GM18526 (cell line): ENCODE results near the gene ADGRA3.

ENCODE experiments used
- POLR2A ChIP-seq: IDR thresholded peaks from 3 replicates; pipeline ENCODE4 v1.6.1; 2011; ENCODE audit not compliant: insufficient read length; ENCODE audit errors: extremely low read depth

Gene ADGRA3

DNA sequence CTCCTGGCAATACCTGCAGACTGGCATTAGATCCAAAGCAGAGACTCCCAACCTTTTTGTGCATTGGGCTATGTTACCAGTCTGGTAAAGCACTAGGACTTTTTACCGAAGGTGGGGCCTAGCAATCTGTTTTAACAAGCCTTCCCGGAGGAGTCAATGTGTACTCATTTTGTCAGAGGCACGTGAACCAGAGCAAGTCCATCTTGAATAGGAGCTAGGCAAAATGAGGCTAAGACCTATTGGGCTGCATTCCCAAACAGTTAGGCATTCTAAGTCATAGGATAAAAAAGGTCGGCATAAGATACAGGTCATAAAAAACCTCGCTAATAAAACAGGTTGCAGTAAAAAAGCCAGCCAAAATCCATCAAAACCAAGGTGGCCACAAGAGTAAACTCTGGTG, 22.3 kb downstream of the ADGRA3 start:
- TF ChIP-seq POLR2A, result no peak

DNA sequence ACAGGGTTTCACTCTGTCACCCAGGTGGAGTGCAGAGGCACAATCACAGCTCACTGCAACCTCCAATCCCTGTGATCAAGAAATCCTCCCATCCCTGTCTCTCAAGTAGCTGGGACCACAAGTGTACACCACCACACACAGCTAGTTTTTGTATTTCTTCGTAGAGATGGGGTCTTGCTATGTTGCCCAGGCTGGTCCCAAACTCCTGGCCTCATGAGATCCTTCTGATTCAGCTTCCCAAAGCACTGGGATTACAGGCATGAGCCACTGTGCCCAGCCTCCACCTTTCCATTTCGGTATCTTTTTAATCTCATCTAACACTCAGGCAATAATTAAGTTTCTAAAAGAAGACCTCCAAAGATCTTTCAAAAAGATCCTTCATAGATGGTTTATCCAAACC, 22.9 kb downstream of the ADGRA3 start:
- no peak for TF ChIP-seq POLR2A

DNA sequence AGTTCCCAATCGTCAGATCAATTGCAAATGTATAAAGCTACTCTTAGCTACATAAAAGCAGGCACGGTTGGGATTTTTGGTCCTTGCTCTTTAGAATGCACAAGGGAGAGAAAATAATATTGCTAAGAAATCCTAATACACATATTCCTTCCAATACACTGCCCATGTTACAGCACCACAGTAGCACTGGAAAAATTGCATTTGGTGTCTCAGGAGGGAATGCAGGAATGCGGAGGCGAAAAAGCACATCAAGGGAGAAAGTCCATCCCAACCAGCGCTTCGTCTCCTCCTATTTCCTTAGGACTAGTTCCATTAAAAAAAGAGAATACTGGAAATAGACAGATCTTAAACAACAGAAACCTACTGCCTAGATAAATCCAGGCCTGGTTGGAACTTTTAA, 23.9 kb downstream of the ADGRA3 start:
- no peak for TF ChIP-seq POLR2A

DNA sequence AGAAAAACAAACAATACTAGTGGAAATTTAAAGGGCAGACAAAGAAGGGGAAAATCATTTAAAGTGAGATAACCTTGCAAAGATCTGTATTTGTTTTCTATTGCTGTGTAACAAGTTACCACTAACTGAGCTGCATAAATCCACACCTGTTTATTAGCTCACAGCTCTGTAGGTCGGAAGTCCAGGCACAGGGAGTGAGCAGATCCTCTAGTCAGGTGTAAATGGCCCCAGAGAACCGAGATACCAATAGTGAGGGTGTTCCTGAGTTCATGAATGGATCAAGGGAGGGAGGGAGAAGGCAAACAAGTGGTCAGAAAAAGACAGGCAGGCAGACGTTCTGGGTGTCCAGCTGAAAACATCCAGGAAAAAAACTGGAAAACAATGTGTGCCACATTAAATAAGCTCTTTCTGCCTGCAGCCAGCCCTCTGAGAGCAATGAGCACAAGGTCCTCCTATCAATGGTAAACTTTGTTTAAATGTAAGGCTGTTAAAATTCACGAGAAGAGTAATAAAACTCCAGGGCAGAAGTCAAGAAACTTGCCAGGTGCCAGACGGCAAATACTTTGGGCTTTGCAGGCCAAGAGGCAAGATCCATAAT, 25.0 kb downstream of the ADGRA3 start:
- TF ChIP-seq POLR2A, result no peak

DNA sequence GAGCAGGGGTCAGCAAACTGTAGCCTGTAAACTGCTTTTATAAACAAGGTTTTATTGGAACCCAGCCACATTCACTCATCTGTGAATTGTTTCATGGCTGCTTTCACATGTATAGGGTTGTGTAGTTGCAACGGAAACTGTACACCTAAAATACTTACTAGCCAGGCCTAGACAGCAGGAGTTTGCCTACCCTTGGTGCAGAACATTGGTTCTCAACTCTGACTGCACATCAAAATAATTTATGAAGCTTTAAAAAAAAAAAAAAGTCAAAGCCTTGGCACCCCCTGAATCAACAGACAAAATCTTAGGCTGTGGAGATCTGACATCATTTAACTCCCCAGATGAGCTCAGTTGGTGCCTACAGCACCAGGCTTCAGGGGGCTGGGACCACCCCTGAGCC, 27.8 kb downstream of the ADGRA3 start:
- no peak for TF ChIP-seq POLR2A

DNA sequence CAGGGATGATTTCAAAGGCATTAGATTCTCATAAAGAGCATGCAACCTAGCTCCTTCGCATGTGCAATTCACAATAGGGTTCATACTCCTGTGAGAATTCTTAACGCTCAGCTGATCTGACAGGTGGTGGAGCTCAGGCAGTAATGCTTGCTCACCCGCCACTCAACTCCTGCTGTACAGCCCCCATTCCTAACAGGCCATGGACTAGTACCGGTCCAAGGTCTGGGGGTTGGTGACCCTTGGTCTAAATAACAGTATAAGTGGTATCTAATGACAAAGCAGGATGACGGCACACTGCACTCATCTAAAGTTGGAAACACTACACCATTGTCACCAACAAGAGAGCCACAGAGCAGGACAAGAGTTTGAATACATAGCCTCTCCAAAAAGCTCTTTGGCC, 28.5 kb downstream of the ADGRA3 start:
- TF ChIP-seq POLR2A, result no peak

DNA sequence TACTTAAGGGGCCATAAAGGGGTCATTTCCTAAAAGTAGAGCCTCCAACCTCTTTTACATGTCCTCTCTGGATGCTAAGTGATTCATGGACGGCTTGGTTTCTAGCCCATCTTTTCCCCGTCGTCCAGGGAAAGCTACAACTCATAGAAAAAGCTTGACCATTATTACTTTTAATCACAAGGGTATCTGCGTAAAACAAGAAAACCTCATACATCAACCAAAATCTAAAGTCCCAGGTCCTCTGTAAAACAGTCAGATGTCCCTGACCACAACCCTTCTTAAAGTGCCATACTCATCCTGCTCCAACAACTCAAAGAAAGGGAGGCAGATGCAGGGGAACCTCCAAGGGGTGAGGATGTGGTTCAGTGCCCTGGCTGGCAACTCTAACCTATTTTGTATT, 29.6 kb downstream of the ADGRA3 start:
- no peak for TF ChIP-seq POLR2A

DNA sequence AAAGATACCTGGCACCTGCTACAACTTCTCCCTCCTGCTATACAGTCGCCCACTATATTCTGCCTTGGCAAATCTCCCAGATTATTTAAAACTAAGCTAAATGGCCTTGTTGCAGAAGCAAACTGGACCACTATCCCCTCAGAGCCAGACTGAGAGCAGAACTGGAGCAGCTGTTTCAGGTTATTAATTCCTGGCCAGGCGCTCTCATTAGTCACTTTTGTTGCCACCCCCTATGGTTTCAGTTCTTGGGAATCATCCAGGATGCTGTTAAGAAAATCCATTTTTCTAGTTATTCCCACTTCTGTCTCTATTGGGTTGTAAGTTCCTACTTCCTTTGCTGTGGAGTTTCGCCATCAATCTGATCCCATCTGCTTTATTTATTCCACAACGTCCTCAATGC, 30.1 kb downstream of the ADGRA3 start:
- TF ChIP-seq POLR2A, result no peak

DNA sequence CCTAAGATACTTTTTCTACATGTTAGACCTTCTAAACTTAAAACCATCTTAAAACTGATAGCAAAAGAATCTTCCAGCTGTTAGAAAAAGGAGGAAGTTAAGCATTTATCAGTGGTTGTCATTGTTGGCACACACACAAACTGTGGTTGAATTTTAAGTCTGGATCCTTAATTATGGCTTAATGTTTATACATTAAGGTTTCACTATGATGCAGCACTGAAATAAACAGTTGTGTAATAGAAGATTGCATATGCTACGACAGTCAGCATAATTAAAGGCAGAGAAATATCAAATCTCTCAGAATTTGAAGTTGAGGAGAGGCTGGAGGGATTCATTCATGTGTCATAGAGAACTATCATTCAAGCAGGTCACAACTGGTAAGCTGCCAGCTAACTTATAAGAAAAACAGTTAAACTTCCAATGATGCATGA, 32.3 kb downstream of the ADGRA3 start:
- no peak for TF ChIP-seq POLR2A

DNA sequence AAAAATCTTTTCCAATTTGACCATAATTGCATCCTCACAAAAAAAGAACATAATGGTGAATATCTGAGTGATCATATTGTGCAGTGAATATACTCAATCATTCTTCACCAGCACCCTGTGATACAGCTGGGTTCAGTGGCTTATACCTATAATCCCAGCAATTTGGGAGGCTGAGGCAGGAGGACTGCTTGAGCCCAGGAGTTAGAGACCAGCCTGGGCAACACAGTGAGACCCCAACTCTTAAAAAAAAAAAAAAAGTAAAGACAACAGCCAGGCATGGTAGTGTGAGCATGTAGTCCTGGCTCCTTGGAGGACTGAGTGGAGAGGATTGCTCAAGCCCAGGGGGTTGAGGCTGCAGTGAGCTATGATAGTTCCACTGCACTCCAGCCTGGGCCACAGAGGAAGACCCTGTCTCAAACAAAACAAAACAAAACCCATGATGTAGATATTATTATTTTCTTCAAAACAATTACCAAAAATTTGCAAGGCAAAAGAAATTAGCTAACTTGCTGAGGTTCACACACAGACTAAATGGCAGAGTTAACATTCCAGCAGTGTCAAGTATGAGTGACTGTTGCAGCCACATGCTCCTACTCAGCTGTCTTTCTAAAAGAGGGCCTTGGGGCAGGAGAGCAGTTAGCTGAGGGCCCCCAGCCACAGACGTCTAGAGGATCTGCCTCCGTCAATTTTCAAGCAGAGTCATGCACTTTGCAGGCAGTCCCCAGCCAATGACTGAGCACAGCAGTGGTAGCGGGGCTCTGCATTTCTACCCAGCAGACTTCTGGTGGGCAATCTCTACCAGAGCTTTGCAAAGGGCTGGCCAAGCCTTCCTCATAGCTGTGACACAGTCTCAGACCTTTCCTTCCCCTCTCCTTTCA, 33.4 kb downstream of the ADGRA3 start:
- TF ChIP-seq POLR2A, result no peak

DNA sequence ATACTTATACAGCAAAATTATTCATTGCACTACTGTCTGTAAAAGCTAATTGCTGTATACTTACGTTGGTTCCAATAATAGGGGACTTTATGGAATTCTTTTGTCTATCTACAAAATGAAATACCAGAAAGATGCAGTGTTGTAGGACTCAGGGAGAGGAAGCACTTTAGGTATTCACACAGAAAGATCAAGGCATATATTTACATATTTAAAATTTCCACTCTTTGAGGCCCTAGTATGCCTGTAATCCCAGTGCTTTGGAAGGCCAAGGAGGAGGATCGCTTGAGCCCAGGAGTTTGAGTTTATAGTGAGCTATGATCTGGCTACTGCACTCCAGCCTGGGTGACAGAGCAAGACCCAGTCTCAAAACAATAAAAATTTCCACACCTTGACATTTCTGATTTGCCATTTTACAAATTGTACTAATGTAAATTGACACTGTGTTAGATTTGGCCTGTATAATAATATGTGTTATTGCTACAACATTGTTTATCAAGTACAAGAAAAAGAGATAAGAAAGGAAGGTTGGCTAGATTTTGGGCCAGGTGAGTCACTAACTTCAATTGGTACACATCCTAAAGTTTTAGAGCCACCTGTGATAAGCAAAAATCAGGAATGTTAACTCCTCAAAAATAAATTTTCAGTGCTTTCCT, 35.1 kb downstream of the ADGRA3 start:
- no peak for TF ChIP-seq POLR2A

DNA sequence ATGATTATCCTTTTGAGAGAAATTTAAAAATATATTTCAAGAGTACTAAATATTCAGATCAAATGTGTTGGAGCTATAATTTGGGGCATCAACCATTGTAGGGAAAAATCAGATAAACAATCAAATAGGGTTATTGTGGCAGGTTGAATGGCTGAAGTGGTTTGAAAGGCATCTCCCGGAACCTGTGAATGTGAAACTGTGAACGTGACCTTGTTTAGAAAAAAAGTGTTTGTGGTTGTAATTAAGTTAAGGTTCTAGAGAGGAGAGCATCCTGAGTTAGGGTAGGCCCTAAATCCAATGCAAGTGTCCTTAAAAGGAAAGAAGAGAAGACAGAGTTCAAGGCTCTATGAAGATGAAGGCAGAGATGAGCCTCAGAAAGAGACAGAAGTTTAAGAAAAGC, 37.4 kb downstream of the ADGRA3 start:
- TF ChIP-seq POLR2A, result no peak

DNA sequence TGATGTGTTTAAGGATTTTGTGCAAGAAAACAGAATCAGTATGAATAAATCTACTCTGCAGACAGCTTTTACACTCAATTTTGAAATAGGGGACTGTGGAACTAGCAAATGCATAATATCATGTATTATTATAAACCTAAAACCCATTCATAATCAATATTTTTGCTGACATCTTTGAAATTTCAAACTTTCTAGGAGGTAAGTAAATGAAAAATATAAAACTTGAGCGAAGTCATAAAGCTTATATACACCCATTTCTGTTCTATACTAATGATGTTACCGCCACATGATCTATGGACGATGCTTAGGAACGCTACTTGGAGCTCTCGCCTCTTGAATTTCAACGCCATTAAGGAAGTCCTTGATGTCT, 38.1 kb downstream of the ADGRA3 start:
- no peak for TF ChIP-seq POLR2A

DNA sequence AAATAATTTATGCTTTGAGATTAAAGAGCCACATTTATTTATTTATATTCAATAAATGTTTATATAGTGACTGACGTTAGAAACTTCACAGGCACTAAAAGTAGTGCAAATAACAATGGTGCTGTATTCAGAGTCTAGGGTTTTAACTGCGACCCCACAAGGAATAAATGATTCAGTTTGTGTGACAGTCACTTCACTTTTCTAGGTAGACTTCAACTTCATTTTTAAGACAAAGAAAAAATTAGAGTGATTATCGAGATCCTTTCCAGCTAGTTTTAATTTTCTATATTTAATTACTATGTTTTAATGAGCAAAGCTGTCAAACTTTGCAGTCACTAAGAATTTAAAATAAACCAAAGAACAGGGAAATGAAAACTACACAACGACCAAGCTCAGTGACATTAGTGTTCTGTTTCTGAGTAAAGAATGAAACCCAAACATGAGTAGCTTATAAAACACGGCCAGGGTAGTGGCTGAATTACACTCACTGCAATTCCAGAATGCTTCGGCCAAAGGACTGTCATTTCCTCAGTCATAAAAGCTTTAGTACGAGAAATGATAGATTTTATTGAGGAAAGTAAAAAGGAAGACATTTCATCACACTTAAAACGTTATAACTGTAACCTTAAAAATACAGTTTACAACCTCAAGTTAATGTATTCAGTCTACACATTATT, 38.6 kb downstream of the ADGRA3 start:
- TF ChIP-seq POLR2A, result no peak

DNA sequence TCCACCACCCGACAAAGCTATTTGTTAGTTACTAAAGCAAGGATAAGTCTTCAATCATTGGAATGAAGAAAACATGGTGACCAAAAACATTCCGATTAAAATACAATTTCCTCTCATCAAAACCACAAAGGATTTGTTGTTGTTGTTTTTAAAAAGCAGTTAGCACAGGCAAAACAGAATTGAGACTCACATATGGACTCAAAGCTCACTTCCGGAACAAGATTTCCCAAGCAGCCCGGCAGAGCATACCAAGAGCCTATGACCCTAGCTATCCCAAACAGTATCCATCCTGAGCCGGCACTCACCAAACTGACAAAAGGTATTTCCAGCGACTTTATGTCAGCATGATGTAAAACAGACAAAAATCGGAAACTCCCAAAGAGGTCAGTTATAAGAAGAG, 39.9 kb downstream of the ADGRA3 start:
- no peak for TF ChIP-seq POLR2A
